HuH-7 (cell line): ENCODE results near the gene RBP5.

Experiments used
- DNase-seq: peaks from one replicate; pipeline ENCODE4 v3.0.0; 2011; ENCODE audit warnings: low spot score

The RBP5 gene, protein sequence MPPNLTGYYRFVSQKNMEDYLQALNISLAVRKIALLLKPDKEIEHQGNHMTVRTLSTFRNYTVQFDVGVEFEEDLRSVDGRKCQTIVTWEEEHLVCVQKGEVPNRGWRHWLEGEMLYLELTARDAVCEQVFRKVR

DNA sequence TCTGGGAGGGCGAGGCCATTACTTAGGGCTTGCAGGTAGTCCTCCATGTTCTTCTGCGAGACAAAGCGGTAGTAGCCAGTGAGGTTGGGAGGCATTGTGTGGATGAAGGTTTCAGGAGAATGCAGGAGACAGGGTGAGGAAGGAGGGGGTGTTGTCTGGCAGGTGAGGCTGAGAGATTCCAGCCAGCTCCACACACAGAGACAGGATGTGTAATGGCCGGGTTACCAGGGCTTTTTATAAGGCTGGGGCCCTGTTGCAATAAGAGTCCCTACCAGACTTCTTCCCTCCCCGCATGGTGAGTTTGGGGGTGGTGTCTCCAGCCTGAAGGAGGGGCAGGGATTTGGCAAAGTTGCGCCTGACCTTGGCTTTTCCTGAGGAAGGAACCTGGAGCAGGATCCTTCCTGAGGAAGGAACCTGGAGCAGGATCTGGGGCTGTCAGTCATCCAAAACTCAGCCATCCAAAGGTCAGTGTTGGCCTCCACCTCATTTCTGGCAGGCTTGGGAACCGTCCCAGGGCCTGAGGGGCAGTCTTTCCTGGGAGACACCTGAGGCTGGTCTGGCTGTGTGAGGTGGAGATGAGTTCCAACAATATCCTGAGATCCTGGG is at the start of gene RBP5:
RBP5 (minus strand) TSS at position 209 of the 606 bp plus-strand sequence; CDS start at position 95, 114 bp downstream.
- peak; percentile 44 for DNase-seq

DNA sequence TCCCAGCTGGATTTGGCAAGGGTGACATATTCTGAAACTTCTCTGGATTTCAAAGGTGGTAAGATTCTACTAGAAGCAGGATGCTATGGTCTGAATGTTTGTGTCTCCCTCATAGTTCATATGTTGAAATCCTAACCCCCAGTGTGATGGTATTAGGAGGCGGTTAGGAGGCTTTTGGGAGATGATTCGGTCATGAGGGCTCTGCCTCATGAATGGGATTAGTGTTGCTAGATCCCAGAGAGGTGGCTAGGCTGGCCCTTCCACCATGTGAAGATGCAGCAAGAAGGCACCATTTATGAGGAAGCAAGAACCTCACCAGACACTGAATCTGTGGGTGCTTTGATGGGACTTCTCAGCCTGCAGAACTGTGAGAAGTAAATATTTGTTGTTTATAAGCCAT is 49.8 kb upstream of the RBP5 start:
- DNase-seq: no peak

DNA sequence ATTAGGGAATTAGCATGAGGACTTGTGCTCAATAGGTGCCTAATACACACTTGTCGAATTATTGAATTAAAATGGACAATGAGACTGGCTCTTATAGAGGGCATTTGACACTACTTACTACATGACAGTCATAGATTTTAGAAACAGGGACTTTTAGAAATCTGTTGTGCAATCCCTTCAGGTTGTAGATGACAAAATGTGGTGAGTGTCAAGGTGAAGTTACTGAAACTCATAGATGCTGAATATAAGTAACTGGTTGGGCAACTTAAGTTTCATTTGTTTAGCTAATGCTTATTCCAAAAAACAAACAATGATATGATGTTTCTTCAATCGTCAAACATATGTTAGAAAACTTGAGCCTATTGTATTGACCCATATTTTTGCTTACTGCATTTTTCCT is 47.9 kb upstream of the RBP5 start:
- DNase-seq: no peak

DNA sequence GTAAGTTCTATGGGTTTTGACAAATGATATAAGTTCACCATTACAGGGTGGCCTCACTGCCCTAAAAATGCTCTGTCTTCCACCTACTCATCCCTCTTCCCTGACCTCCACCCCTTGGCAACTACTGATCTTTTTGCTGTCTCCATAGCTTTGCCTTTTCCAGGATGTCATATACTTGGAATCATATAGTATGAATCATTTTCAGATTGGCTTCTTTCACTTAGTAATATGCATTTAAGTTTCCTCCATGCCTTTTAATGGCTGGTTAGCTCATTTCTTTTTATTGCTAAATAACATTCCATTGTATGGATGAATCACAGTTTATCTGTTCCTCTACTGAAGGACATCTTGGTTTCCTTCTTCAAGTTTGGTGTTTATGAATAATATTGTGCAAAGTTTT is 46.8 kb upstream of the RBP5 start:
- no peak for DNase-seq

DNA sequence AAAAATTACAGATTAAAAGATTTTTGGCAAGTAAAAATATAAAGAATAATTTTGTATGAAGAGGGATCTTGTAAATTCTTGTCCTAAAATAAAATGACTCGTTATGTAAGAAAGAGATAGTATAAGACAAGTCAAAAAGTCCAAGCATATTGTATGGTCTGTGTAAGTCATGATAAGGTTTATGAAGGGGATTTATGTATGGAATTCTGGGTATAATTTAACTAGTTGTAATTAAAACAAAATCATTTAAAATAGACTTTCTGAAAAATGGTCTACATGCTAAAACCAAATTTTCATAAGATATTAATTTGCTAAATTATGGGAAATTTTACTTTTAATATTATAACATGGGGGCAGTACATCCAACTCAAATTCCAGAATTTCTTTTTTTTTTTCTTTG is 43.2 kb upstream of the RBP5 start:
- no peak for DNase-seq

DNA sequence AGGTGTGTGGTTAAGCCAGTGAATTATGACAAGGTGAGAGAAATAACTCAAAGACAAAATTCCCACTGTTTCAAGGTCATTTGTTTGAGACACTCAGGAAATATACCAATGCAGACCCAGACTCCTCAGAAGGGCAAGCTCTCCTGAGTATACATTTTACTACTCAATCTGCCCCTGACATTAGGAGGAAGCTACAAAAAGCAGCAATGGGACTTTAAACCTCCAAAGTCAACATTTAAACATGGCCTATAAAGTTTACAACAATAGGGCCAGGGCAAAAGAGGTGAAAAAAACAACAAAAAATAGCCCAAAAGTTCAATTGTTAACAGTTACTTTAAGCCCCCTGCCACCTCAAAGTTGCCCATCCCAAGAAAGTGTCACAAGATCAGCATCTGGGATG is 41.3 kb upstream of the RBP5 start:
- DNase-seq: no peak

DNA sequence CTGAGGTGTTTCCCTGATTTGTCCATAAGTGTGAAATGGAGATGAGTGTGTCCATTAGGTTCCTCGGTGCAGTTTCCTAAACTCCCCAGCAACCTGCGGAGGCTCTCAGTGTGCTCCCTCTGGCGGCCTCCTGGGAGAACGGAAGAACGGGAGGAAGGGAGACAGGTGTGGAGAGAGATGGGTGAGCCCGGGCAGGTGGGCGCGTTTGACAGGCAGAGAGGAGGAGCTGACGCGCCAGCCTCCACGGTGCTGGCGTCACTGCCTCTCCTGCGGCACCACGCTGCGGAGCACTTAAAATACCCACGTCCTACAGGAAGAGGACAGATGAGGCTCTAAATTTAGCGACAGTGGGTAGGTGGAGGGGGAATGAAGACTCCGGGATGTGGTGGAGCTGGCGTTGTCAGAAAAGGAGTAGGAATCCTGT is 34.0 kb upstream of the RBP5 start:
- peak; percentile 60 for DNase-seq

DNA sequence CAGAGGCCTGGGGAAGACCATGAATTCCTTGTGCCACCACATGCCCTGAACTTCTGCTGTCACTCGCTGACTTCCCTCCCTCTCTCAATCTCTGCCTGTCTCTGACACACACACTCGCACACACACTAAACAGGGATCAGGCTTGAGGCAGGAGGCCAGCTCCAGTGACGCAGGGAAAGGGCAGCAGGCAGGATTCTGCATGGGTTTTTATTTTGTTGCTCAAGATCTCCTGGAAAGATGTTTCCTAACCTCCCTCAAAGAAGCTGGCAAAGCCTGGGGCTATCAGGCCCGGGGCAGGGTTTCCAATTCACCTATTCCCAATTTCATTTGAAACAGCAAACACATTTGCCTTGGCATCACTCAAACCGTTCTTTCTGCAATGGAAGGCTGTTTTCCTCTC is 33.1 kb upstream of the RBP5 start:
- DNase-seq: no peak

DNA sequence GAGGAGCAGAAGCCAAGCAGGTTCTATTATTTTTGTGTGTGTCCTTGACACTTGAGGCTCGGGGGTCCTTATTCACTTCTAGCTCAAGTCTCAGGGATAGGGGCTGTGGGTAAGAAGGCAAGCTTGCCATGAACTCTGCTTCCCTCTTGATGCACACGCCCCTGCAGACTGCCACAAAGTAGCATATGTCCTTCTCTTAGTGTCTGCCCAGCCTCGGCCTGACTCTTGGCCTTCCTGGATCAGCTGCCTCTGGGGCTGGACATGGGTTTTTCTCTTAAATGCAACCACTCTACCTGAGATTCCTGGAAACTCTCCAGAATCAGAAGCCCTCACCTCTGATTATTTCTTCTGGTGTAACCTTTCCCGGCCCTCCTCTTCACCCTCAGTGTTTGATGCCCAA is 32.6 kb upstream of the RBP5 start:
- no peak for DNase-seq

DNA sequence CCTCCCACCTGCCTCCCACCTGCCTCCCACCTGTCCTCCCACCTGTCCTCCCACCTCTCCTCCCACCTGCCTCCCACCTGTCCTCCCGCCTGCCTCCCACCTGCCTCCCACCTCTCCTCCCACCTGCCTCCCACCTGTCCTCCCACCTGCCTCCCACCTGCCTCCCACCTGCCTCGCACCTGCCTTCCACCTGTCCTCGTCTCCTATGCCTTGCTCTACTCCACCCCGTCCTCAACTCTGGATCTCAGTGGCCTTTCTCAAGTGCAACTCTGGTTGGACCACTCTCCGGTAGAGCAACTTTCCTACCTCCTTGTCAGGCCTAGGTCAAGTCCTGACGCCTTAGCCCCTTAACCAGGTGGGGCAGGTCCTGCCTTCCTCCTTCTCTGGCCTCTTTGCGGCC is 31.5 kb upstream of the RBP5 start:
- no peak for DNase-seq

DNA sequence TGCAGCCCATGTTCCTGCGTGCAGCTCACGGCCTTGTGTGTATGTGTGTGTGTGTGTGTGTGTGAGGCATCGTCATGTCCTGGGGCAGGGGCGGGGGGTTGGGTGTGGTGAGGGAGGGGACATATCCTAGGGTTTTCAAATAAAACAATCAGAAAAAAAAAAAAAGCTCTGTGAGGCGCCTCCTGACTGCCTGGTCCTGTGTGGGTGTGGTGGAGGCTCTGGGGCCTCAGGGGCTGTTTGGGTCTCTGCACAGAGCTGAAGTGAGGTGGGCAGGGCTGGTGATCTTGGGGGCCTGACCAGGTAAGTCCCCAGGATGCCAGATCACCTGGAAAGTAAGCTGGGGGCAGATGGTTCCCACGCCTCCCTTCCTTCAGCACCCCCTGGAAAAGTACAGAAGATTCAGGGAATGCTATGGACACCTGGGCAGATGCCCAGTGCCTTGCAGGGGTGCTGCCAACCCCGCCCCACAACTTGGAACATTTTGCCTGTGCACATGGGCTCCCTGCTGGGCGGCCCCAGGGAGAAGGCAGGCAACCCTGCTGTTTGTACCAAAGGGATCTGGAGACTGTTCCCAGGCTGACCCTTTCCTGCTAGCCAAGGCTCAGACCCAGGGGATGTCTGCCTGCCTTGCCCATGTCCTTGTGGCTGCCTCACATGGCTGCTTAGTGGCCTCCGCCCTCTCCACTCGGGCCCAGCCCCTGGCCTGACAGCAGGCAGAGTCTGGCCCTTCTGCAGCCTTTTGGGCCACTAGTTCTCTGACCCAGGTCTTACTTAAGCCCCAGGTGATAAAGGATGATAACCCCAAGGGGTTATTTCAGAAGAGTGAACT is 30.3 kb upstream of the RBP5 start:
- DNase-seq: no peak

DNA sequence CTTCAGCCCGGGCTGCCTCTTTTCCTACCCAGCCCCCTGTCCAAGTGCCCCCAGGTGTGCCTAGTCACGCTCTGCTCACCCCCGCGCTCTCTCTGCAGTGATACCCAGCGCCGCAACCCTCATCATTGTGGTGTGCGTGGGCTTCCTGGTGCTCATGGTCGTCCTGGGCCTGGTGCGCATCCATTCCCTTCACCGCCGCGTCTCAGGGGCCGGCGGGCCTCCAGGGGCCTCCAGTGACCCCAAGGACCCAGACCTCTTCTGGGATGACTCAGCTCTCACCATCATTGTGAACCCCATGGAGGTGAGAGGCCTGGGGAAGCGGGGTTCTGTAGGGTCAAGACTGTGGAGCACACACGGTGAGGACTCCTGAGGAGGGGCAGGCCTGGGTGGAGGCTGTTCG is 28.7 kb upstream of the RBP5 start:
- DNase-seq: no peak

DNA sequence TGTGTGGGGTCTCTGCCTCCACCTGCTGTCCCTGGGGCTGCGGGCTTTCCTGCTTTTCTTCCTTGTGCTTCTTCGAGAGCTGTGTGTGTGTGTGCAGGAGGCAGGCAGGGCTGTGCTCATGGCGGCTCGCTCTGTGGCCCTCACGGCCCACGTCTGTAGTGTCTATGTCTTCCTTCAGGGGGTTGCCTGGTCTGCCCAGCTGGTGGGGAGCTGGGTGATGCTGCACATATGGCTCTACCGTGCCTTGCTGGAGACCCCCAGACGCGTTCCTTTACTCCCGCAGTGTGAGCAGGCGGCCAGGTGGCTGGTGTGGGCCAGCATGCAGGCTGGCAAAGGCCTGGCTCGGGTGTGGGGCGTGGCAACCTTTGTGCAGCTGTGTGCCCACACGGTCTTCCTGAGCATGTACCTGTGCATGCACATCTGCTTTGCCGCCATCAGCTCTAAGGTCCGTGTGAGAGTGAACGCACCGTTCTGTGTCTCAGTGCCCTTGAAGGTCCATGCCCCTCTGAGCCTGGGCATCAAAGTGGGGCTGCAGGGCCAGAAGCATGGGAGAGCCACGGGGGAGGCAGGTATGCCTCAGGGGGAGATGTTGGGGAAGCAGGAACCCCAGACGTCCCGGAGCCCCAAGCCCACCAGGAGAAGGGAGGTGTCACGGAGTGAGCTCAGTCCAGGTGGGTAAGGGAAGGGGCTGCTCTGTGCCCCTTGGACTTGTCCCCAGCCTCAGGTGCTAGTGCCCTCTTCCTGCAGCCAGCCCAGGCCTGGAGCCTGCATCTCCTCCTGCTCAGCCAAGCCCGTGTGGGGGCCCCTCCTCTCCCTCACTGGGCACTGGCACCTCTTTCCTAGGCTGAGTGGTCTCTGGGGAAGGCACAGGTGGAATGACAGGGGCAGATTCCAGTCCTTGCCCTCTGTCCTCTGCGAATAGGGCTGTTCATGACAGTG is 27.8 kb upstream of the RBP5 start:
- DNase-seq: no peak

DNA sequence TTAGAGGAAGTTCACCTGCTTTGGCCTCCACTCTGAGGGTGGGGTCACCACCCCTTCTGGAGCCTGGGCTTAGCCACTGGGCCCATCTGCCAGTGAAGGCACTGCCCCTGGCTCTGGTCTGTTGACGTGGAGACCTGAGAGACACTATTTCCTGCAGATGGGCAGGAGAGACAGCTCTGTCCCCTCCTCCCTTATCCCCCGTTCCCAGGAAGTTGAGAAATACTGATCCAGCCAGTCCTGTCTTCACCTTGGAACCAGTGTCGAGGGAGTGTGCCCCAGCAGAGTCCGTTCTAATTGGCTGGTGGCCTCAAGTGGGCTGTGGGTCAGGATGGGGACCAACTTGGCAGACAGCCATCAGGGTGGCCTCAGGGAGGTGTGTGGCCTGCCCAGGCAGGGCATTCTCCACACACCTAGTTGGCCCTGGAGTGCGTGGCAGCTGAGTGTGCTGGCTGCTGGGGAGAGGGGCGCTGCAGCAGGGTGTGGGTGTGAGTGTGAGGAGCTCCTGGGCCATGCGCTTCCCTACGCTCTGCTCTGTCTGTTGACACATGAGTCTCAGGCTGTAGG is 26.9 kb upstream of the RBP5 start:
- DNase-seq: no peak

DNA sequence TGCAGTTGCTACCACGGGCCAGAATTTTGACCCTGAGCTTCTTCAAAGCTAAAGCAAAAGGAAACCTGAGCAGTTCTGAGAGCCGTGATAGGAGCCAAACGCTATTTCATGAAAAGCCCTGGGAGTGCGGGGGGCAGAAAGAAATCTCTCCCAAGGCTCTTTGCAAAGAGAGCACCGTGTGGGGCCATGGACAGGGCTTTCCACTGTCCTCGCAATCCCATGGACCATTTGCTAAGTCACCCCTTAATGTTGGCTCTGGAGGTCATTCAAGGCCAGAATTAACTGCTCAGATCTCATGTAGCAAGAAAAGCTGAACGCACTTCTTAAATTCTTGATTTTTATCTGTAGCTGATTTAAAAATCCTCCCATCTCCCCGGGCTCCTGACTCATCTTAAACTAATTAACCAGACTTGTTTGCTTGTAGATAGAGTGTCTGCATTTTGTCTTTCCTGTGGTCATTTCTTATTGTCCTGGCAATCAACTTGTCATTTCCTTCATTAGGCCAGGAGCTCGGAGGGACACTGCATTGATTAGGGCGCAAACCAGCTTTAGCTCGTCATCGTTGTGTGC is 26.3 kb upstream of the RBP5 start:
- no peak for DNase-seq

DNA sequence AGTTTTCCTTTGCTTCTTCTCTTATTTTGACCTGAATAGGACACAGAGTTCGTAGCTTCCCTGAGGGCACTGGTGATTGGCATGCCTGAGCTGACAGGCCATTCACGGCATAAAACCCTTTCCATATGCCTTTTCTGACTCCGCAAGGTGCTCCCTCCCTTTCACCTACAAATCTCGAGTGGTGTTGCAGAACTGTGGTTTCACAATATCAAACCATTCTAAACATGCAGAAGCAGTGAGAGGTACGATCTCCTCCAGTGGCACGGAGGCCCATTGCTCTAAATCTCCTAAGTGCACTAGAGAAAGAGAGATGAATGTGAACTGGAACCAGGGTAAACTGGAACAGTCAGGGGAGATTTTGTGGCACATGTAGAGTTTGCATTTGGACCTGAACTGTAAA is 25.4 kb upstream of the RBP5 start:
- DNase-seq: no peak

DNA sequence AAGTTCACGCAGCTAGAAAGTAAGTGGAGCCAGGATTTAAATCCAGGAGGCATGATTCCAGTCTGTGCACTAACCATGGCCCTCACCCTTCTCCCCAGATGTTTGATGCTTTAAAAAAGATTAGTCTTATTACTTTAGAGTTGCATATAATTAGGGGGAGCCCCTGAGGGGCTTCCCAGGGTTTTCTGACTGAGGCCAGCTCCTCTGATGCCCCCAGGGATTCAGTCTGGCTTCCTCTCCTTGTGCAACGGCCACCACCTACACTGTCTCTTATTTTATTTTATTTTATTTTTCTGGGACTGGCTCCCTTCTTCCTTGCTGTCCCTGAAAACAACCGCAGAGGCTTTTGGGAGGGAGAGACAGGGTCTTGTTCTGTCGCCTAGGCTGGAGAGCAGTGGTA is 24.1 kb upstream of the RBP5 start:
- DNase-seq: no peak

DNA sequence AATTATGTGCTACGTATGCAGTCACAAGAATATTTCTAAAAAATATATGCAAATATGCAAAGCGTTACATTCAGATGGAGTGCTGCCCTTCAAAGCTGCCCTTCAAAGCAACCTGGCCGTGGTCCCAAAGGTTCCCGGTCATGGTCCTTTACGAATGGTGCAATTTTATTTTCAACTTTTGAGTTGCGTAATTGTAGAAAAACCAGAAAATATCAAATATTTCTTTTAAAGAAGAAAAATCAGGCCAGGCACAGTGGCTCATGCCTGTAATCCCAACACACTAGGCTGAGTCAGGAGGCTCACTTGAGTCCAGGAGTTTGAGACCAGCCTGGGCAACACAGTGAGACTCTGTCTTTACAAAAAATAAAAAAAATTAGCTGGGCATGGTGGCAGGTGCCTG is 22.8 kb upstream of the RBP5 start:
- DNase-seq: no peak

DNA sequence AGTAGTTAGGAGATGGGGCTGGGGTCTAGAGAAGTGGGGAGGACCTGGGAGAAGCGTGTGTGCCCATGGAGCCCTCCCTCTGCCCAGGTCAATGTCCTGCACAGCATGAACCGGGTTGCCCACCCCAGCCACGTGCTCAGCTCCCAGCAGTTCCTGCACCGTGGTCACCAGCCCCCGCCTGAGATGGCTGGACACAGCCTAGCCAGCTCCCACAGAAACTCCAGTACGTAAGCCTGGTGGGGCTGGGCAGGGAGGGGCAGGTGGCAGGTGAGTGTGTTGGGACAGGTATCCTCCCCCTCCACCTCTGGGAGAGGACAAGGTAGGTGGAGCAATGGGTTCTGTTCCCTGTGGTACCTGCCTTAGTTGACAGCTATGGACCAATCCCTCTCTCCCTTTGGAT is 22.2 kb upstream of the RBP5 start:
- DNase-seq: no peak

DNA sequence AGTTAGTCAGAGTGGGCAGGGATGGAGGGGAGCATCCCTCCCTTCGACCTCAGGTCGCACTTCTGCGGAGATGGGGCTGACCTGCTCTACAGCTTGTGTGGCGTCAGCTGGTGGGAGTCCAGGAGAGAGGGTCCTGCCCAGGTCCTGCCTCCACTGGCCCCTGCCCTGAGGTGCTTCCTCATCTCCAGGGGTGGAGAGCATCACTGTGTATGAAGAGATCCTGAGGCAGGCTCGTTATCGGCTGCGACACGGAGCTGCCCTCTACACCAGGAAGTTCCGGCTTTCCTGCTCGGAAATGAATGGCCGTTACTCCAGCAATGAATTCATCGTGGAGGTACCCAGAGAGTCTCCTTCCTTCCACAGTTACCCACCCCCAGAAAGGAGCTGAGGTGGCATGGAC is 21.7 kb upstream of the RBP5 start:
- DNase-seq: no peak

DNA sequence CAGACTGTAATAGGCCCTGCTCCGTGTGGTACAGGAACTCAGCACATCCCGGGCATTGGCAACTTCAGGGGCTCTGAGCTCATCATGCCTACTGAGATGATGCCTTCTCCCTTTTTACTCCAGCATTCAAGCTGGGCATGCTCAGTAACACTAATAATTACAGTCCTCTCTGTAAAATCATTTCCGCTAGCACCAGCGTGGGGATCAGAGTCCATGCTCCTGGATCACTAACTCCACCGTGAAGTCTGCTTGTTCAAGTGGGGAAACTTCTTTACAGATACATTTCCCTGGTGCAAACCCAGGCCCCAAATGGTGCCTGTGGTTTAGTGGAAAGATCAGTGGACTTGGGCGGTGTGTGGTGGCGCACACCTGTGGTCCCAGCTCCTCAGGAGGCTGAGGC is 18.2 kb upstream of the RBP5 start:
- no peak for DNase-seq

DNA sequence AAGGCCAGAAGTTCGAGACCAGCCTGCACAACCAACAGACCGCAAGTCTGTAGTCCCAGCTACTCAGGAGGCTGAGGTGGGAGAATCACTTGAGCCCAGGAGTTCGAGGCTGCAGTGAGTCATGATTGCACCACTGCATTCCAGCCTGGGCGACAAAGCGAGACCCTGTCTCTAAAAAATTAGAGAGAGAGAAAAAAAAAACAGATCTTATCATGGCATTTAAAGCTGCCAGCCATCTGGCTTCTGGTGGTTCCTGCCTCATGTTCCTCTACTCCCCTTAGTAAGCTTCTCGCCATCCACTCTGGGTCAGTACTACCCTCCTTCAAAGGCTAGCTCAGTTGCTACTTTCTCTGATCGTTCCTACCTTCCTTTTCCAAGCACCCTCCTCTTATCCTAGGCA is 17.5 kb upstream of the RBP5 start:
- DNase-seq: no peak
